HG02840 (cell line): ENCODE results near the gene CNNM1.

Experiments used
- ATAC-seq: cut with Tn5 transposase; IDR thresholded peaks from one replicate; pipeline ENCODE4 v1.9.1; 2021; ENCODE audit warnings: mild to moderate bottlenecking, moderate library complexity, moderate number of reproducible peaks; ENCODE audit not compliant: unreplicated experiment, low FRiP score

Gene CNNM1

DNA sequence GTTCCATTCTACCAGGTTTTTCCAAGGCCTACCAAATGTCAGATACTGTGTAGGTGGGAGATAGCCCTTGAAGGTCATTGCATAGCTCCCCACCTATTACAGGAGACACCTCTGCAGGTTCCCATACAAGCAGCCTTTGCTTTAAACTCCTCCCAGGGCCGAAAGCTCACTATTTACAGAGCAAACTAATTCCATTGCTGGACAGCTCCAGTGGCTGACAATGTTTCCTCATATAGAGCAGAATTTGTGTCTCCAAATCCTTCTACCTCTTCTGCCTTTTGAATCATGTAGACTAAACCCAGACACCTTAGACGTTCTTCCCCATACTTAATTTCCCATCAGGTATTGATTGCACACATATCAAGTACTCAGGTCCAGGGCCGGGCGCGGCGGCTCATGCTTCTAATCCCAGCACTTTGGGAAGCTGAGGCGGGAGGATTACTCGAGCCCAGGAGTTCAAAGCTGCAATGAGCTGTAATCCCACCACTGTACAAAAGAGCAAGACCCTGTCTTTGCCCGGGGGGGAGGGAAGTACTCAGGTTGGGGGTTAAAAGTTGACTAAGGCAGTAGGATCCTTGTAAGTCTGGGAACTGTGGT, 2.1 kb downstream of the CNNM1 start:
- no peak for ATAC-seq

DNA sequence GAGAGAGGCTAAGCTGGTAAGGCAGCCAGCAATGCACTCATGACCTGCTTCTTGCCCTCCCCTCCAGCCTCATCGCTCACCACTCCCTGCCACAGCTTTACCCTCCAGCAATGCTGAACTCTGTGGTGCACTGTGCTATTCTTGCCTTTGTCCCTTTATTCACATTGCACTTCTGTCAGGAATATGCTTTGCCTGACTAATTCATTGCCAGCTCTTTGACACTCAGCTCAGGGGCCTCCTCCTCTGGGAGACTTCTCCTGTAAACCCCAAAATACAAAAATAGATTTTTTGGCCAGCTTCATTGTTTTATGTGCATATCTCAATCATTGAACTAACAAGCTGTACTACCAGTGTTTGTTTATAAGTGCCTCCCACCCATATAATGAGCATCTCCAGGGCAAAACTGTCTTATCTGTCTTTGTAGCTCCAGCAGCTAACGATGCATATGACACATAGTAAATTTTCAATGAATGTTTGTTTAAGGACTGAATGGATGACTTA, 8.2 kb downstream of the CNNM1 start:
- no peak for ATAC-seq

DNA sequence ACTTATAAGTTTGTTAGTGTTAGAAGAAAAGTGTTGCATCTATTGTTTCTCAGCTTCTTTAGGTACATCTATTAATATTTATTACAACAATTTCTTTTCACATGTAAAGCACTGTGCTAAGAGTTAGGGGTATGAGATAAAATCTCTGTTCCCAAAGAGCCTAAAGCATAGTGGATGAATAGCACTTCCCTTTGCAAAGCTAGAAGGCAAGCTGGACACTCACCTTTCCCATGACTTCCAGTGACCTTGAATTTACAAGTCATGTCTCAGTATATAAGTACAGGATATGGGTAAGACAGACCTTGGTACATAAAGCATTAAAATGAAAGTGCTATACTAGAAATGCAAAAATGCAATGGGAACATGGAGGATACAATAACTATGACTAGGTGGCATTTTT, 8.7 kb downstream of the CNNM1 start:
- no peak for ATAC-seq

DNA sequence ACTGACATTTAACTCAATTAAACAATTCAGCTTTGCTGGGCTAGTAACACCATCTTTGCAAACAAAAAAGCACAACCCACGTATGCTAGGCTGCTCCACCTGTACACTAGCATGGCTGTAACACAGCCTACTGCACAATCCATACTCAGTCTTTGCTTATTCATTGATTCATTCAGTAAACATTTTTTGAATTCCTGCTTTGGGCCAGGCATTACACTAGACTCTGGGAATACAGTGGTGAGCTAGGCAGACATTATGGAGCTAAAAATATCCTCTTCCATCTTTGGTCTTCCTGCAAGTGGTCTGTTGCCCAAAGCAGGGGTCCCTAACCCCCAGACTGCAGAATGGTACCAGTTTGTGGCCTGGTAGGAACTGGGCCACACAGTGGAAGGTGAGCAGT, 9.9 kb downstream of the CNNM1 start:
- no peak for ATAC-seq

DNA sequence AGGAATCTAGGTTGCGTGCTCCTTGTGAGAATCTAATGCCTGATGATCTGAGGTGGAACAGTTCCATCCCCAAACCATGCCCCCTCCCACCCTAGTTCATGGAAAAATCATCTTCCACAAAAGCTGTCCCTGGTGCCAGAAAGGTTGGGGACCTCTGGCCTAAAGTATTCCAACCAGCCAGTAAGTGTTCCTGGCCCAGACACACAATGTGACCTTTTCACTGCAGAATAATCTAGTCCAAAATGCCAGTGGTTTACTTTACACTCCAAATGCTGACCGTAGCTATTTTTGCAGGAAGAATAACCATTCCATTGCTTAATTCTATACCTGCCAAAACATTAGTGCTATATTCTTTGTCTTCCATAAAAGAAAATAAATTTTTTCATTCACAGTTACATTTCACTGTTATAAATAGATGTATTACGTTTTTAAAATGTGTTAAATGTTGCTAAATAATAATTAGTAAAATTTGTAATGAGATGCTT, 10.4 kb downstream of the CNNM1 start:
- no peak for ATAC-seq

DNA sequence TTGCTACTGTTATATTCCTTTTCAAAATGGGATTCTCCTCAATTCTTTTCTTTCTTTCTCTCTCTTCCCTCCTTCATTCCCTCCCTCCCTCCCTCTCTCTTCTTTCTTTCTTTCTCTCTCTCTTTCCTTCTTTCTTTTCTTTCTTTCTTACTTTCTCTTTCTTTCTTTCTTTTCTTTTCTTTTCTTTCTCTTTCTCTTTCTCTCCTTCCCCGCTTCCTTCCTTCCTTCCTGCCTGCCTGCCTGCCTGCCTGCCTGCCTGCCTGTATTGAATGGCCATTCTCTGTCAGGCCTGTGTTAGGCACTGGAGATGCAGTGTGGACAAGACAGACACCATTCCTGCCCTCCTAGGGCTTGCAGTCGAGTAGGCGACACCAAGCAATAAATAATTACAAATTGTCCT, 11.5 kb downstream of the CNNM1 start:
- ATAC-seq, result no peak

DNA sequence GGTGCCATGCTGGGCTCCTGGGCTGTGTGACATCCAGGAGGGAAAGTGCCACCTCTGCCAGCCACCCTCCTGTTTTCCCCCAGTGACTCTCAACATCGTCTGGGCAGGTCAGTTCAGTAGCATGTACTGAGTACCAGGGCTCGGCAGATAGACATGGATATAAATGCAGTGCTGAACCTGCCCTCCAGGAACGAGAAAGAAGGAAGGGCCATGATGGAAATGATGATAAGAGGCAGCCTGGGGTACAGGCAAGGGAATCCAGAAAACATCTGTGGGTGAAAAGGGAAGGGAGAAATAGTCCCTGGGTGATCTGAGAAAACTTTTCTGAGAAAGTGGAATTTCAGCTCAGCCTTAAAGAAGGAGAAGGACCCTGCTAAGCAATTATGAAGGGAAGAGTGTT, 12.1 kb downstream of the CNNM1 start:
- ATAC-seq, result no peak

DNA sequence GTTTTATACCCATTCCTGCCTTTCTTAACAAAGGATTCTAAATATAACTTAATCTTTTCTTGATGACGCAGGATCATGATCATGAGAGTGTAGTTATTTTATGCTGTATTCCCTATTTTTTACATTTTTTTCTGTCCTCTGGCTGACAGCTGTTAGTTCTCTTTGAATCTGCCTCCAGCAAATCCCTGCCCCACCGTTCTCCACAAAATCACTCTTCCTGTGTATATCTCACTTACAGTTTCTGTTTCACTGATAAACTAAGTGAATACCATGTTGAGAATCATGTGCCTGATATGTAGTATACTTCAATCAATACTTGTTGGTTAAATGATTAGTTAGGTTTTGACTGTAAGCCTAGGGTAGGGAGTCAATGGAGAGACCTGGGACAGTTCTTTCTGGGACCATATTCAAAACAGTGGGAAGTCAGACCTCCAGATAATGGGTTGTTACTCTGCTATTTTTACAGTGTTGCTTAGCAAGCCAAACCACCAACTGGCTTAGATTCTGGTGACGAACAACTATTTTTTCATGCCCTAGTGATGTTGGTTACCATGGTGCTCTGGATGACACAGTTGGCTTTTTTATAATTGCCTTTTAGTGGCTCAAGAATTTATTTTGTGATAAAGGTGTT, 12.8 kb downstream of the CNNM1 start:
- ATAC-seq, result no peak

DNA sequence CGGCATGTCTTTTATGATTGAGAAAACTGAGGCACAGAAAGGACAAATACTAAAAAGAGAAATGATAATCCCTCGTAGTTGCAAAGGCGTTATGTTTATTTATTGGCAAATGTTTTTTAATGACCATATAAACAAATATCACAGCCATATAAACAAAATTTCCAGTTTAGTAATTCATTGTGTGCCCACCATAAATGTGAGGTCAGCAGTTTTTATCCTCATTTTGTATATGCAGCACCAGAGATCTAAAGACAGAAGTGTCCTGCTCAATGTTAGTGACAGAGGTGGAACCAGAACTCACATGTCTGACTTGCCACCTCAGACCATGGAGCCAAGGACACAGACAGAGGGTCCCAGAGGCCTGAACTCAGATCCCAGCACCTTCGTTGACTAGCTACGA, 14.1 kb downstream of the CNNM1 start:
- no peak for ATAC-seq

DNA sequence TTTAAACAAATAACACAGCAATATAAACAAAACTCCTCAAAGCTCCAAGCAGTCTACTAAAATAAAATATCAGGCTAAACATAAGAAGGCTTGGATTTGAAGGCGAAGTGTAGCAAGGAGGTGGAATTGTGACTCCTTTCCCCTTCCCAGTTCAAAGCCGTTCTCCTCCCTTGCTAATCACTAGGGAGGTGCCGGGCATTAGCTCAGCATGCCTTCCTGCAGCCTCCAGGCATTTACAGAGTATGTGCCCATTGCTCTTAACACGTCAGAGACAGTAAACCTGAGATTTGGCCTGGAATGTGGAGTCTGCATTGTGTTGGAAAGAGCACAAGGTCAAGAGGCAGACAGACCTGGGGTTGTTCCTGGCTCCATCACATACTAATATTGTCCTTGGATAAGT, 15.6 kb downstream of the CNNM1 start:
- ATAC-seq, result no peak

DNA sequence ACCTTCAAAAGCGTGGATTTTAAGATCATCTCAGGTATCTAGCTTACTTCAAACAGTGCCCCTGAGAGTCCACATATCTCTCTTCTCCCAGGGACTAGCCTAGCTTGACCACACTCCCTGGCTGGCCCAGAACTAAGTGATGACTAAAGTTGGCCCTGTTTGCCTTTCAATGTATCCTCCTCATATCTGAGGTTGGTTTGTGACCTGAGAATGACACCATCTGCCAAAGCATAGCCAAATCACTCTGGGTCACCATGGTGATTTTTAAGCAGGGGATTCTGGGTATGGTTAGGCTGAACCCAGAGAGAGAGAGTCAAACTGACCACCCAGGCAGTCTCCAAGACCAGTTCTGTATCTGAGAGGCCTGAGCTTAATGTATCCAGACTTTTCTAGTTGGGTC, 16.2 kb downstream of the CNNM1 start:
- ATAC-seq, result no peak

DNA sequence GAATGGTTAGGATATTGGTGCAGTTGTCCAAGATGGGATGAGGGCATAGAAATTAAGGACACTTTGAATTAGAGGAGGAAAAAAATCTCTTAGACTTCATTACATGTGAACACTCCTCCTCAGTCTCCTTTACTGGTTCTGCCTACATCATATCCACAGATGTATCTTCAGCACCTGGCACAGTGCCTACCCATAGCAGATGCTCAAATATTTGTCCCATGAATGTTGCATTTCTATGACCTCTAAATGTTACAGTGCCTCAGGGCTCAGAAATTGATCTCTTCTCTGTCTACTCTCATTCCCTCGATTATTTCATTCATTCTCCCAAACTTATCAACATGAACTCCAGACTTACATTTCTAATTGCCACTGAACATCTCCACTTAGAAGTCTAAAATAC, 17.1 kb downstream of the CNNM1 start:
- ATAC-seq, result no peak

DNA sequence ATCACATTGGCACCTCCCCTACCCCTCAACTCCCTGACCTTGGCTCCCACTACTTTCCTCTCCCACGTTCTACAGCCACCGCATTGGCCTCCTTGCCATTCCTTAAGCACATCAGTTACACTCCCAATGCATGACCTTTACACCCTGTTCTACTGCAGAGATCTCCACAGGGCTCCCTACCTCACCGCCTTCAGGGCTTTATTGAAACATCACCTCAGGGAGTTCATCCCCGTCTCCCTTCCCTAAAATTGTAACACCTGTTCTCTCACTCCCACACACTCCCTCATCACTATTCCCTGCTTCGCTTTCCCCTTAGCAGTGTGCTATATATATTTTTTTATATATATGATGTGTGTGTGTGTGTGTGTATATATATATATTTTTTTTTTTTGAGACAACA, 18.5 kb downstream of the CNNM1 start:
- no peak for ATAC-seq

DNA sequence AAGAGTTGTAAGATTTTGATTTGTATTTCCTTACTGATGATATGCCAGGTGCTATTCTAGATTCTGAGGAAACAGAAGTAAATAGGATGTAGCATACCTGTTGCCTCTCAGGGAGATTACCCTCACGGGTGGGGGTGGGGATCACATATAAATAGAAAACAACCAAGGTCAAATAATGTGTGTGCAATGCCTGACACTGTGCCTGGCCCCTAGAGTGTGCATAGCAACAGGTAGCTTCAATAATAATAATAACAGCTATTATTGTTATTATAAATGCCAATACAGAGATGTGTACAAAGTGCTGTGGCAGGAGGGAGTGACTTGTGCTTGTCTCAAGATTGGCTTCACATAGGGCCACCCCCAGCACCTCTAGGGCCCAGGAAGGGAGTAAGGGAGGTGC, 24.0 kb downstream of the CNNM1 start:
- no peak for ATAC-seq

DNA sequence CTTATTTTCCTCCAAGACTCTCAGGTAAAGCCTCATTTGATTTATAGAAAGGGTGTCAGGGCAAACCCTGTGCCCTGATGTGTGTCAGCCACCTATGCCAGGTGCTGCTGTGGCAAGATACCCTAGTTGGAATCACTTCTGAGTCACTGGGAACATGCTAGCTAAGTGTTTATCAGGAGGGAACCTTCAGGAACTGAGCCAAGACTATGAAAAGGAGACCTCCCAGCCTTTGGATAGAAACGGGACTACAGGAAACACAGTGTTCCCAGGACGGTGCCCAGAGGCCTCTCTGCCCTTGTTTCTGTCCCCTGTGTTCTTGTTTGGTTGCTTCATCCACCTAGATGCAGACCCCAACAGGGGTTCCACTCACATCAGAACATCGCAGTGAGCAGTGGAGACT, 28.5 kb downstream of the CNNM1 start:
- ATAC-seq, result no peak

DNA sequence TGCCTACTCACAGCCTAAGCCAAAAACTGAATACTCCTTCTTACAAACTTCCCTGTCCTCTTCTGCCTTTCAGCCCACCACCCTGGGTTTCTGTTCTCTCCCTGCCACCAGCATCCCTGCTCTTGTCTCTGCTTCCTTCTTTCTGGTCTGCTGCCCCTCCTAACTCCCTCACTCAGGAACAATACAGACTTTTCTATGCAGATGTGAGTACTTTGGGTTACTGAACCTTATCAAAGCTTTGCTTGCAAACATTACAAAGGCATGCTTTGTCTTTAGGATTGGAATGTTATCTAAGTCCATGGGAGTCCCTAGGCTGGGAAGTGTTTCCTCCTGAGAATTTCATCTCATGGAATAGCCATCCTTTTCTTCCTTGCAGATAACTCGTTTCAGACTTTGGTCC, 28.9 kb downstream of the CNNM1 start:
- ATAC-seq, result no peak

DNA sequence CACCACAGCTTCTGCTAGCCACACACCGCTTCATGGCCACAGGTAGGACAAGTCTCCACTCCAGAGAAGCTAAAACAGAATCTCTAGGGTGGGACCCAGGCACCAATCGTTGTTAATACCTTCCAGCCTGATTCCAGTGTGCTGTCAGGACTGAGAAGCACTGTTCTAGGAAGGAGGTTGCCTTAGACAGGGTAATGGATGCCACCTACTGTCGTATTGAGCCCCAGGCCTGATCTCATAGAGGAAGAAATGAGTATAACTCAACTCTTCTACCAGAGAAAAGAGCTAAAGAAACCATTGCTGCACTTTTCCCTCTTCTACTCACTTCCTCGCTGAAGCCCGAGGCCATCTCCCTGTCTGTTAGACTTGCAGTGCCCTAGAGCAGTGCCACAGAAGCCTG, 31.8 kb downstream of the CNNM1 start:
- no peak for ATAC-seq

DNA sequence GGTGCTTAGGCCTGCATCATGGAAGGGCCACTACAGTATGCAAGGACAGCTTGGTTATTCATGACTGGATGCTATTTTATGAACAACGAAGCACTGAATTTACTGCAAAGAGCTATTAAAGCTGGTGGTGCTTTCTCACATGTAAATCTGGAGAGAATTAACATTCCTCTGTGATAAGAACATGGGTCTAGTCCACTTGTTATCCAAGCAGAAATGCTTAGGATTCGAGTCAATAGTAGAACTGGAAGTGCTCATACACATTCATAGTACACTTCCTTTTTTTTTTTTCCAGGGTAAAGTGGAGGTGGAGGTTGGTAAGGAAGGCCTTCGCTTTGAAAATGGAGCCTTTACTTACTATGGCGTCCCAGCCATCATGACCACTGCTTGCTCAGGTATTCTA, 35.0 kb downstream of the CNNM1 start:
- no peak for ATAC-seq

DNA sequence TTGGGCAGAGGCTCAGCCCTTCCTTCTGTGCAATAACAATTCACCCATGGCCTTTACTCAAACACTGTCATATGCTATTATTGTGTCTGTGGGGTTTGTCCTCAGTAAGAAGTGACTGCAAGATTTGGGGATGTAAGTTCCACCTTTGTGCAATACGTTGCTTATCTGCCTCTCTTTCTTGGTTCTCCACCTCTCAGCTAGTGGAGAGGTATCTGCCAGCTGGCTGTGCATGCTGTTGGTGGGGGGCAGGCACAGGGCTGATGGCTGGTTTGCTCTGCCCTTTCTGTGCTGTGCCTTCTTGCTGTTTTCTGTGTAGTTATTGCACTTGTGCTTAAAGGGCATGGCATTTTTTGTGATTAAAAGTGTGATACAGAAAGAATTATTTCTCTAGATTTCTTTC, 36.2 kb downstream of the CNNM1 start:
- ATAC-seq, result no peak

DNA sequence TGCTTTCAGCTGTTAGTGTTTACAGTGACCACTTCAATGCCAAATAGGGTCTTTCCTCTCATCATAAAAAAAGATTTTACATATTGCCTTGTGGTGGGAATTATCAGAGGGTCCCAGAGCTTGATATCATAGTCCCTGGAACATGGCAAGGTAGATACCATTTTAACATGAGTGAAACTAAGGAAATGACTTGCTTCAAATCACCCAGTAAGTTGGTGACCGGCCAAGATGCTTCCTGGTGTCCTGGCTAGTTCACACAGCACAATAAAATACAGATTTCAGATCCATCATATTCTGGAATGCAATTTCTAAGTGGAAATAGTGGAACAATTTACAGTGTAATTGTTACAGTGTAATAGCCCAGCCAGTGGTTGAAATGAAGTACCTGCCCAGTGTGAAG, 36.6 kb downstream of the CNNM1 start:
- ATAC-seq, result no peak

DNA sequence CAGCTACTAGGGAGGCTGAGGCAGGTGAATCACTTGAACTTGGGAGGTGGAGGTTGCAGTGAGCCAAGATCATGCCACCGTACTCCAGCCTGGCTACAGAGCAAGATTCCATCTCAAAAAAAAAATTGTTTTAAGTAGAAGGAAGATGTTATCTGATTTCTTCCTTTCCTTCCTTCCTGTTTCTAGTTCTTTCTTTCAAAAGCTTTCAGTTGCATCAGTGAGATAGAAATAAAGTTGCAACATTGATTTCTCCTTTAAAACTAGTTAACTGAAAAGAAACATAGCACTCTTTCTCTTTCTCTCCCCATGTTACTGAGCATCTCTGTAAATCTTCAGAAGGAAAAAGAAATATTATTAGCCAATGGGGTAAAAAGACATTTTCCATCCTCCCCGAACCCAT, 37.5 kb downstream of the CNNM1 start:
- ATAC-seq, result no peak

DNA sequence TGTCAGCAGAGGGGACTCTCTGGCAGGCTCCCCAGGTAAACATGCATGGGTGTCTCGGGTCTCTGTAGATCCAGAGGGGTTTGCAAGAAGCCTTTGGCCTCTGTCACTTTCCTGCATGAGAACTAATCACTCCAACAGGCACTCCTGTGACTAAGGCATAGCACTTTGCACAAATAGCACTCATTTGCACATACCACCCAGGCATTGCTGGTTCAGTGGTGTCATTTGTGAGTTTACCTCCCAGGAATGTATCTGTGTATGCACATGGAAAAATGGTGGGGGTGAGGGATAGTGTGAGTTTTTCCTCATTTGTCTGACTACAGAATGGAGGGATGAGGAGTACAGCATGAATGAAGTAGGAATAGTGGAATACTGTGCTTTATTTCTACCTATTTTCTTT, 39.5 kb downstream of the CNNM1 start:
- no peak for ATAC-seq
